Mononuclear cell (primary cell): Measurements from ENCODE around the gene TOR2A. TPM values are rescaled to one million over a fixed set of nuclear protein-coding genes. Genes with fewer than 3 reads are reported as not detected.

ENCODE experiments used
- H3K27me3 ChIP-seq: 2 replicates; pipeline ENCODE4 v1.6.0; 2011; ENCODE audit warnings: low read length, control low read depth; ENCODE audit not compliant: insufficient read depth
- H3K4me1 ChIP-seq: 2 replicates; pipeline ENCODE4 v1.5.1; 2011; ENCODE audit warnings: mild to moderate bottlenecking, low read length, control low read depth; ENCODE audit not compliant: insufficient read depth
- H3K4me3 ChIP-seq: 2 replicates; pipeline ENCODE4 v1.5.1; 2011; ENCODE audit warnings: mild to moderate bottlenecking, low read length, moderate library complexity
- H3K9me3 ChIP-seq: 2 replicates; pipeline ENCODE4 v1.5.1; 2011; ENCODE audit warnings: low read depth, mild to moderate bottlenecking, control low read depth, low read length
- total RNA-seq: library from RNA; depleted of rRNA; stranded (reverse); fragments of >200 nt; gene quantifications from one replicate; pipeline ENCODE4 v1.2.3, GENCODE V29; 2012

Gene TOR2A
- total RNA-seq, 1 donor: 13.4 TPM

DNA sequence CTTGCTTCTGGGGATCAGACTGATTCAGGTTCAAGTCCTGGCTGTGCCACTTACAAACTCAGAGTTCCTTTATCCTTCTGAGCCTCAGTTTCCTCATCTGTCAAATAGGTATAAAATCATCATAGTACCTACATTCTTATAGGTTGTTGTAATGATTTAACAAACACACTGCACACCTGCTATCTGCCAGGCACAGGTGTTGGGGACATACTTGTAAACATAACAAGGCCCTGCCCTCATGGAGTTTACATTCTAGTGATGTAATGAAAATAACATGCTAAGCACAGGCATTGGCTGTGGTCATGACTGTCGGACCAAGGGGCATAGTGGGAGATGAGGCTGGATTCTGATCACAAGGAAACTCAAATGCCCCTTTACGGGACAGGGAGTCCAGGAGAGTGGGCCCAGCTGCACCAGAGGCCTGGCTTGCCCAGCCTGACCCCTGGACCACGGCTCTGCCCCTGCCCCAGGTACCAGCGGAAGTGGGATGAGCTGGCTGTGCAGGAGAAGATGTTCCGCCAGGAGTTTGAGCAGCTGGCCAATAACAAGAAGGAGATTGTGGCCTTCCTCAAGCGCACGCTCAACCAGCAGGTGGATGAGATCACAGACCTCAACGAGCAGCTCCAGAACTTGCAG is 26.0 kb downstream of the TOR2A start:
- H3K4me3 ChIP-seq: no peak overlapping the region
- no peaks in the 10 kb centered on the region for H3K9me3 ChIP-seq
- peaks cover 8% of the 10 kb centered on the region for H3K4me1 ChIP-seq
- no peaks in the 10 kb centered on the region for H3K27me3 ChIP-seq

DNA sequence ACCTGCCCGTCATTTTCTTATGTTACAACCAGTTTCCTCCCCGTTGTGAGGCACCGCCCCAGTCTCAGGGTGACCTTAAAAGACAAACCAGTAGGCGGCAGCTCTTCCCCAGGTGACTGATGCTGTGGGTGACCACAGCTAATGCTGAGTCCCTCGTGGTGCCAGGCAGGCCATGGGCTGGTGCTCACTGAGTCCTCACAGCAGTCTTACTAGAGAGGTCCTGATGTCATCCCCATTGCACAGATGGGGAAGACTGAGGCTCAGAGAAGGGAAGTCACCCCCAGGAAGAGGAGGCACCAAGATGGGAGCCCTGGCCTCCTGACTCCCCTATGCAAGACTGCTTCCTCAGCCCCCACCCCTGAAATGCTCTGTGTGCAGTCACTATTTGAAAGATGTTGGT is 27.3 kb downstream of the TOR2A start:
- Histone ChIP-seq H3K4me1 (peaks cover 7% of the 10 kb centered on the region), H3K4me3 (no peak overlapping the region), H3K9me3 (no peaks in the 10 kb centered on the region), H3K27me3 (no peaks in the 10 kb centered on the region)

DNA sequence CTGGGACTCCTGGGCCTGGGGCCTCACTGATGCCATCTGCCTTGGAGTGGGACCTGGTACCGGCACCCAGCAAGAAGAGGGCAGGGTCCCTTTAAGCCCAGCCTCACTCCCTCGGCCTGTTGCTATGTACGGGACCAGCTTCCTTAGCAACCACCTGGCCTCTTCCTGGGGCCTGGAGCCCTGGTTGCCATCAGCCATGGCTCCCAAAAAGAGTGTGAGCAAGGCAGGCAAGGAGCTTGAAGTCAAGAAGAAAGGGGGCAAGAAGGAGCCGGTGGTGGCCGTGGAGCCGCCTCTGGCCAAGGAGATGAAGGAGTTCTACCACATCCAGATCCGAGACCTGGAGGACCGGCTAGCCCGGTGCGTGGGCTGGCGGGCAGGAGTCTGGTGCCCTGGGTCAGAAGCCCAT is 28.3 kb downstream of the TOR2A start, which contains the start of gene CFAP157:
Gene CFAP157 (plus strand): TSS at position 153 of the 406 bp plus-strand sequence. CDS start 44 bp downstream, at position 197.
- Histone ChIP-seq H3K4me1 (peaks cover 7% of the 10 kb centered on the region), H3K9me3 (no peaks in the 10 kb centered on the region), H3K27me3 (no peaks in the 10 kb centered on the region), H3K4me3 (no peak within 1 kb of the TSS)

DNA sequence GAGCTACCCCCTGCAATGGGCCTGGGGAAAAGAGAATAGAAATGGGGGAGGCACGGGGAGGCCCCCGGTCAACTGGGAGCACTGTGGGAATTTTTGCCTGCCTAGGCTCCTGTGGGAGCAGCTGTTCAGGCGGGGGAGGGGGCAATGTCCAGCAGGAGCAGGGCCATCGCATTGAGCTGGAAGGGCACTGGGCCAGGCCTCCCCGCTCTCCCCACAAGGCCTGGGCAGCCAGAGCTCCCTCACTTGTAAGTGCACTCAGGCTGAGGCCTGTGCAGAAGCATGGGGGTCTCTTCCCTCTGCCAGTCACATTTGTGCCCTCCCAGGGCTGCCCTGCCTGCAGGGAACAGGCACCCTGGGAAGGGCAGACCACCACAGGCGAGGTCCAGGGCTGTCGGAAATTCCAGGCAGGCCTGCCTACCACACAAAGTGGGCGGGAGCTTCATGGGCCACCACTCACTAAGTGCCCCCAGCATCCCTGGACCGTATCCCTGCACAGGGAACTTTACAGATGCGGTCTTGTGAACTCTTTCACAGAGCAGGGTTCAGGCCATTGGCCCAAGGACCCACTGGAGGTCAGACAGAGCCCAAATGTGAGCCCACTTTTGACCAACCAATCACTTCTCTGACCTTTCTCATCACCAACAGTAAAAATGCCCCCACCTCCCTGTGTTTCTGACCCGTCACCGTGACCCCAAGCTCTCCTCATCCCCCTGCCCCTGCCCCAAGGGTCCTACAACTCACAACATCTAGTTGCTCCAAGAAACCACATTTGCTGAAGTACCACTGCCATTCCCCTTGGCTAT is 29.3 kb downstream of the TOR2A start:
- Histone ChIP-seq H3K9me3 (no peaks in the 10 kb centered on the region), H3K4me1 (no peaks in the 10 kb centered on the region), H3K27me3 (no peaks in the 10 kb centered on the region), H3K4me3 (no peak overlapping the region)

DNA sequence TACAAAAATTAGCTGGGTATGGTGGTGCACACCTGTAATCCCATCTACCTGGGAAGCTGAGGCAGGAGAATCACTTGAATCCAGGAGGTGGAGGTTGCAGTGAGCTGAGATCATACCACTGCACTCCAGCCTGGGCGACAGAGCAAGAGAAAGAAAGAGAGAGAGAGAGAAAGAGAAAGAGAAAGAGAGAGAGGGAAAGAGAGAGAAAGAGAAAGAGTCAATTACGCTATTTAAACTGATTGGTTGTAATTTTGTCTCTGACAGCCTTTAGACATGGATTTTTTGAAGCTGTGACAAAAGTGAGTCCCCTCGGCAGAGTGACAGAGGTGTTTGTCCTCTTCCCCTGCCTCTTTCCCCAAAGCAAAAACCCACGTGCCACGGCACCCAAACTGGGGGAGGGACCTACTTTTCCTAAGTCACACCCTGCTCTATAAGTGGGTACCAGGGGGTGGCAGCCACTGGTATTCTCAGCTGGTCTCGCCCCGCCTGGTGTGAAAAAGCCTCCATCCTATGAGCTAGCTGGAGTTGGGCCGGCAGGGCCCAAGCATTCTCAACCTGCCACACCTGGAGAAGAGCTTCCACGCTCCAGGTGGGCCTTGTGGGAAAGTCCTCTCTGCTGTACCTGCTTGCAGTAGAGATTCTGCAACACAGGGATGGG is 31.7 kb downstream of the TOR2A start:
- Histone ChIP-seq H3K4me3 (no peak overlapping the region), H3K4me1 (peaks cover 4% of the 10 kb centered on the region), H3K27me3 (no peaks in the 10 kb centered on the region), H3K9me3 (no peaks in the 10 kb centered on the region)

DNA sequence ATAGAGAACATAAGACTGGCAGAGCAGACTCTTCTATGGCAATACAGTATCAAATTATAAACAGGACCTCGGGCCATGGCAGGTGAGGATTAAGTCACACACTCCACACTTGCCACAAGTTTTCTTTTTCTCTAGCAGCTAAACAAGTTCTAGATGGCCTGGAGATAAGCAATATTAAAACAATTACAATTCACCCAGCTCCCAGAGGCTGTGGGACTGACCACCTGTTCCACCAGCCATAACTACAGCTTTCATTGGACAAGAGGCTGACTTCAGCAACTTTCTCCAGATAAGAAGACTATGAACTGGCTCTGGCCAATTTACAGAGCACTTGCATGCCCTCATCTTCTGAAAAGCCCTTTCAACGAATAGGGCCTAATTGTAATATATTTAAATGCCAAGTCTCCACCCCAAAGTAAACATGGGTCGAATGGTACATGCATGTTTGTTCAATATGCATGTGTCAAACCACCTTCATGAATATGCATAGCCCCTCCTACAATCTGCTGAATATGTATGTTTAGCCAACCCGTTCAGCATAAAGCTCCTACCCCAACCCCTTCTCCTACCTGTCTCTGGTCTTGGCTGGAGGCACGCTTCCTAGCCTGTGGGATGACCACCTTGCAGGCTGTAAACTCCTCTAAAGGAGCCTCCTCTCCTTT is 34.4 kb downstream of the TOR2A start:
- Histone ChIP-seq H3K27me3 (no peaks in the 10 kb centered on the region), H3K9me3 (no peaks in the 10 kb centered on the region), H3K4me3 (no peak overlapping the region), H3K4me1 (peaks cover 4% of the 10 kb centered on the region)

DNA sequence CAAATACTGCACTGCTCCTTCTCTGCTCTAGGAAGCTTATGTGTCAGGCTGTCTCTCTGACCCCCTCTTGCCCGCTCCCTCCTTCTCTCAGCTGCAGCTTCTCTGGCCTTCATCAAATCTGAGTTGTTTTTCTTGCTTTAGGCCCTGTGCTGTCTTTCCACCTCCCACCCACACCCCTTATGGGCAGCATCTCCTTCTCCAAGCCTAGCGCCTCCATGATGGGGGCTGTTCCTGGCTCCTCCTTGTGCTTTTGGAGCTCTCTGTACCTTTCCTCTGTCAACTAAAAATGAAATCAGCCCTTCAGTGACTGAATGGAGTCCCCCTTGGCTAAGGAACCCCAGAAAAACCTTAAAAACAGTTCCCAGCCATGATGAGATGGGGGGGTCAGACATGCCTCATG is 35.0 kb downstream of the TOR2A start:
- Histone ChIP-seq H3K4me3 (no peak overlapping the region), H3K27me3 (no peaks in the 10 kb centered on the region)

DNA sequence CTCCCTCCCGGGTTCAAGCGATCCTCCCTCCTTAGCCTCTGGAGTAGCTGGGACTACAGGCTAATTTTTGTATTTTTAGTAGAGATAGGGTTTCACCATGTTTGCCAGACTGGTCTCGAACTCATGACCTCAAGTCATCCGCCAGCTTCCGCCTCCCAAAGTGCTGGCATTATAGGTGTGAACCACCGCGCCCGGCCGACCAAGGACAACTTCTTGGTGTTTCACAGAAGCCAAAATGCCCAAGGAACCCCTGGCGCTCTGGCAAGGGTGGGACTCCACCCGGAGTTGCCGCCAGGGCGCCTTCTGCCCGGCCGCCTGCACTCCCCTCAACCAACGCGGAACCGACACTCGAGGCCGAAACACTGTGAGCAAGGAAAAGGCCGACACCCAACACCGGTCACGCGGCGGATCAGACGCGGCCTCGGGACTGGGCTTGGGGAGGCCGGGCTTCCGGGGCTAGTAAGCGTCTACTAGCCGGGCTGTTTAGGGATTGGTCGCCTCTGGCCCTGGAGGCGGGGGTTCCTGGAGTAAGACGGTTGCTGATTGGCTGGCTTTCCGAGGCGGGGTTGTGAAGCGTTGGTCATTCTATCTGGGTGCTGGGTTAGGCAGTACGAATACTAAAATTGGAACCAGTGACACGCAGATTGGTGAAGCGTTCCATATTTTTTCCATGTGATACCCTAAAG is 36.0 kb downstream of the TOR2A start:
- peaks cover 4% of the 10 kb centered on the region for H3K4me1 ChIP-seq
- no peaks in the 10 kb centered on the region for H3K27me3 ChIP-seq
- no peaks in the 10 kb centered on the region for H3K9me3 ChIP-seq
- H3K4me3 ChIP-seq: peak overlapping the region; percentile 0

More for the DNA sequence above, 35.0 kb downstream of the TOR2A start:
- Histone ChIP-seq H3K4me1 (peaks cover 4% of the 10 kb centered on the region), H3K9me3 (no peaks in the 10 kb centered on the region)

DNA sequence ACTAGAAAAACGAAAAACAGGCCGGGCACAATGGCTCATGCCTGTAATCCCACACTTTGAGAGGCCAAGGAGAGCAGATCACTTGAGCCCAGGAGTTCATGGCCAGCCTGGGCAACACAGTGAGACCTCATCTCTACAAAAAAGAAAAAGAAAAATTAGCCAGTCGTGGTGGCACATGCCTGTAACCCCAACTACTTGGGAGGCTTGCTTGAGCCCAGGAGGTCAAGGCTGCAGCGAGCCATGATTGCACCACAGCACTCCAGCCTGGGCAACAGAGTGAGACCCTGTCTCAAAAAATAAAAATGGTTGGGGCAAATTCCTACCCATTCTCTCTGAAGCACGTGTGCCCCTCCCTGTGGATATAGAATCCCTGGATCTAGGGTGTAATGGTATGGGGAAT is 36.7 kb downstream of the TOR2A start:
- peaks cover 4% of the 10 kb centered on the region for H3K4me1 ChIP-seq
- H3K27me3 ChIP-seq: no peaks in the 10 kb centered on the region
- no peak overlapping the region for H3K4me3 ChIP-seq
- H3K9me3 ChIP-seq: no peaks in the 10 kb centered on the region

DNA sequence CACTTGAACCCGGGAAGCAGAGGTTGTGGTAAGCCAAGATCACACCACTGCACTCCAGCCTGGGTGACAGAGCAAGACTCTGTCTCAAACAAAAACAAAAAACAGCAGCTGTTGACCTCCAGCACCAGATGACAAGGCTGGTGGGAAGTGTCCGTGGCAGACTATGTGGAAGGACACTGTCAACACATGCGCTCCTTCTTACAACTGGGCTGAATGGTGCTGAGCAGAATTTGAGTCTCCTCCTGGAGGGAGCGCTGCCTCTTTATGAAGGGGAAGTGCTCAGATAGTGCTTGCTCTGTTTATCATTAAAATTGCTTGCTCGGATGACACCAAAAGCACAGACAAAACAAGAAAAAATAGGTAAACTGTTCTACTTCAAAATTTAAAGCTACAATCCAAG is 37.5 kb downstream of the TOR2A start:
- Histone ChIP-seq H3K4me3 (no peak overlapping the region), H3K9me3 (no peaks in the 10 kb centered on the region)

DNA sequence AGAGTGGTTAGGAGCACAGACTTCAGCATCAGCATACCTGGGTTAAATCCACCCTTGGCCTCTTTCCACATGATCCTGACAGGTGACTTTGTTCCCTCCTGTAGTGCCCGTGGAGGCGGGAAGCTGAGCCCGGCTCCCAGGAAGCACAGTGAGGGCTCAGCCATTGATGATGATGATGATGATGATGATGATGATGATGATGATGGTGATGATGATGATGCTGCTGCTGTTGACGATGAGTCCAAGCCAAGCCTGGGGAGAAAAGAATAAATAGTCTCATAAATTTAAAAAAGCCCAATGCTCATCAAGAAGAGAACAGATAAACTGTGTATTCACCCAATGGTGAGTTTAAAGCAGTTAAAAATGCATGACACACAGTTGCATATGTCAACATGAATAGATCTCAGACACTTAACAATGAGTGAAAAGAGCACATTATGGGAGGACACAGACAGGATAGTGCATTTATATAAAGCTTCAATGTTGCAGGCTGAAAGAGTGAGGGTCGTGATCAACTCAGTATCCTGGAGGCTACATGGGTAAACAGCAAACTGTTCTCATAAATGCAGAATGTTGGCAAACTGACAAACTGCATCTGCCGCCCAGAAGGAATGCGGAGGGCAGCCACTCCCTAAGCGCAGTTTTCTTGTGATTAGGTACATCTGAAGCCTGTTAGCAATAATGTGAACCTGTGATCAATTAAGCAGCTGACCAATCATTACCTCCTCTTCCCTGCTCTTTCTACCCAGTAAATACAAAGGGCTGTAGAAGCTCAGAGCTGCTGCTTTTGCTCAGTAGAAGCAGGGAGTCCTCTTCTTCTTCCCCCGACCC is 40.0 kb downstream of the TOR2A start:
- no peaks in the 10 kb centered on the region for H3K27me3 ChIP-seq
- H3K9me3 ChIP-seq: no peaks in the 10 kb centered on the region
- H3K4me1 ChIP-seq: peaks cover 4% of the 10 kb centered on the region
- no peak overlapping the region for H3K4me3 ChIP-seq

More for the DNA sequence above, 37.5 kb downstream of the TOR2A start:
- Histone ChIP-seq H3K4me1 (peaks cover 4% of the 10 kb centered on the region), H3K27me3 (no peaks in the 10 kb centered on the region)

DNA sequence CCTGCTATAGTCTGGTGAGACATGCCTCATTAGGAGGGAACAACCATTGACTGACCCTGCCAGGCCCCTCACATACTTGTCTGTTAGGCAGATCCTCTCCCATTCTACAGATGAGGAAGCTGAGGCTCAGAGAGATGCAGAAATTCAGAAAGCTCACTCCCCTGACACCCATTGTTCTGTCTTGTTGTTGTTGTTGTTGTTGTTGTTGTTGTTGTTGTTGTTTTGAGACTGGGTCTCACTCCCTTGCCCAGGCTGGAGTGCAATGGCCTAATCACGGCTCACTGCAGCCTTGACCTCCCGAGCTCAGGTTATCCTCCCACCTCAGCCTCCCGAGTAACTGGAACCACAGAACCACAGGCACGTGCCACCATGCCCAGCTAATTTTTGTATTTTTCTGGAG is 41.4 kb downstream of the TOR2A start:
- Histone ChIP-seq H3K27me3 (no peaks in the 10 kb centered on the region), H3K4me1 (no peaks in the 10 kb centered on the region), H3K4me3 (no peak overlapping the region), H3K9me3 (no peaks in the 10 kb centered on the region)

DNA sequence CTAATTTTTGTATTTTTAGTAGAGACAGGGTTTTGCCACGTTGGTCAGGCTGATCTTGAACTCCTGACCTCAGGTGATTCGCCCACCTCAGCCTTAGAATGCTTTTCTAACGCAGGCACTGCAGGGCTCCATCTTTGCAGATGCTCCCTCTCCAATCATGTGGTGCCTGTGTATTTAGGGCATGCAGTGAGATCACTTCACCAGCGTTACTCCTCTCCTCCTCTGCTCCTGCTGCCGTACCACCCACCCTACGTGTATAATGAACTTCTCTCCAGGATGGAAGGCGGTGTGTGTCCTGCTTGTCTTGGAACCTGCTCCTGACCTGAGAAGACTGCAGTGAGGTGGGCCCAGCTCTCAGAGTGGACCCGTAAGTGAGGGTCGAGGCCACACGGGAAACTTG is 42.0 kb downstream of the TOR2A start:
- Histone ChIP-seq H3K4me1 (no peaks in the 10 kb centered on the region), H3K9me3 (no peaks in the 10 kb centered on the region), H3K27me3 (no peaks in the 10 kb centered on the region), H3K4me3 (no peak overlapping the region)

DNA sequence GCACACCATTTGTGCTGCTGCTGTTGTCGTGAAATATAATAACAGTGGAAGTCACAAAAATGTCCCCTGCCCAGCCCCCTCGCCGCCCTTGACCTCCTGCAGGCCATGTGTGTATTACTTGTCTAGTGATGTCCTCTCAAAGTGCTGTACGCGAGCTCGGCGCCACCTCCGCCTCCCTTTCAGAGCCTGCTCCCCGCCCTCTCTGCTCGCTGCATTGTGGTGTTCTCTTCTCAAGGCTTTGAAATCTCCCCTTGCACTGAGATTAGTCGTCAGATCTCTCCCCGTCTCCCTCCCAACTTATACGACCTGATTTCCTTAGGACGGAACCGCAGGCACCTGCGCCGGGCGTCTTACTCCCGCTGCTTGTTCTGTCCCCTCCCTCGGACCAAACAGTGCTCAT is 43.0 kb downstream of the TOR2A start:
- no peaks in the 10 kb centered on the region for H3K27me3 ChIP-seq

More for the DNA sequence above, 43.0 kb downstream of the TOR2A start:
- no peaks in the 10 kb centered on the region for H3K4me1 ChIP-seq
- H3K9me3 ChIP-seq: no peaks in the 10 kb centered on the region
- no peak overlapping the region for H3K4me3 ChIP-seq
